HCT116 (cell line): ENCODE results near the gene CLIC4. TPM values are rescaled to one million over a fixed set of nuclear protein-coding genes. Genes with fewer than 3 reads are reported as not detected.

Experiments used
- ATAC-seq: fragments of 200-7000 bp; cut with Tn5 transposase; 2 replicates; pipeline ENCODE4 v1.9.1; 2020; ENCODE audit warnings: mild to moderate bottlenecking, moderate library complexity
- BruUV-seq: library from RNA; stranded (reverse); fragments of 400-500 nt; replicated peaks from 2 replicates; lab custom pipeline; 2021; lab: Mats Ljungman, UMichigan
- CTCF ChIA-PET: fragments of 300-600 bp; sonication (Branson Sonifier 250); formaldehyde crosslinking; loops from one replicate; lab custom pipeline; 2021; ENCODE audit warnings: antibody characterized with exemption; lab: Charles Lee
- POLR2A ChIA-PET: fragments of 300-600, 350-600 bp; sonication (Branson Sonifier 250); formaldehyde crosslinking; loops from one replicate; lab custom pipeline; 2021; ENCODE audit warnings: antibody characterized with exemption; lab: Charles Lee
- RAD21 ChIA-PET, 2 experiments: fragments of 300-600 bp; sonication (Branson Sonifier 250); formaldehyde crosslinking; loops; one replicate each; lab custom pipeline; 2023; ENCODE audit warnings: low total read pairs in 2 of 2; ENCODE audit not compliant: uncharacterized antibody in 2 of 2, unreplicated experiment in 2 of 2, low non-redundant PET in 1 of 2; lab: Charles Lee
- DNase-seq: peaks from one replicate; pipeline ENCODE4 v3.0.0-alpha.2; 2010; ENCODE audit warnings: low read depth, low spot score
- H2AFZ ChIP-seq: fragments of 200-600 bp; shearing (Covaris generic), sonication (generic); 2 replicates; pipeline ENCODE4 v1.6.1; 2017; ENCODE audit warnings: low read depth, mixed run types, mixed read lengths, antibody characterized with exemption, low read length; ENCODE audit not compliant: poor library complexity, severe bottlenecking
- H3K27ac ChIP-seq: 2 replicates; pipeline ENCODE4 v1.5.1; 2012; ENCODE audit warnings: low read depth, low read length
- H3K27me3 ChIP-seq: fragments of 200-600 bp; sonication (generic); 2 replicates; pipeline ENCODE4 v1.6.1; 2016; ENCODE audit warnings: mixed run types, low read length, mixed read lengths; ENCODE audit not compliant: insufficient read depth
- H3K36me3 ChIP-seq, 2 experiments: fragments of 200-500 bp in 1 of 2; fragments of 200-600 bp in 1 of 2; sonication (Bioruptor generic) in 1 of 2; sonication (generic) in 1 of 2; 2 replicates each; pipeline versions ENCODE4 v1.5.1 to v1.6.1; 2014 to 2016; ENCODE audit warnings: low read length in 2 of 2, inconsistent platforms in 1 of 2, mixed read lengths in 1 of 2, mixed run types in 1 of 2; ENCODE audit not compliant: insufficient read depth in 2 of 2, control insufficient read depth in 1 of 2
- H3K4me1 ChIP-seq, 2 experiments: fragments of 200-600 bp in 1 of 2; sonication (generic) in 1 of 2; 2 replicates each; pipeline versions ENCODE4 v1.5.1 to v1.6.1; 2012 to 2017; ENCODE audit warnings: low read length in 2 of 2, inconsistent platforms in 1 of 2, mild to moderate bottlenecking in 1 of 2, mixed read lengths in 1 of 2, mixed run types in 1 of 2, moderate library complexity in 1 of 2; ENCODE audit not compliant: insufficient read depth in 2 of 2, control insufficient read depth in 1 of 2
- H3K4me2 ChIP-seq: fragments of 200-600 bp; sonication (generic); 2 replicates; pipeline ENCODE4 v1.6.1; 2017; ENCODE audit warnings: mixed run types, low read length, mixed read lengths
- H3K4me3 ChIP-seq, 2 experiments: fragments of 200-600 bp in 1 of 2; sonication (generic) in 1 of 2; replicated peaks in 1 of 2; 2 replicates each; pipeline ENCODE4 v1.5.1; 2011 to 2016; ENCODE audit warnings: low read length in 2 of 2, control low read depth in 1 of 2, low read depth in 1 of 2, mild to moderate bottlenecking in 1 of 2, mixed read lengths in 1 of 2, mixed run types in 1 of 2
- H3K79me2 ChIP-seq: fragments of 200-600 bp; sonication (generic); 2 replicates; pipeline ENCODE4 v1.6.1; 2017; ENCODE audit warnings: mild to moderate bottlenecking, mixed run types, low read length, moderate library complexity, mixed read lengths; ENCODE audit not compliant: insufficient read depth
- H3K9ac ChIP-seq: fragments of 200-600 bp; sonication (generic); 2 replicates; pipeline ENCODE4 v1.6.1; 2016; ENCODE audit warnings: low read length, mixed read lengths
- H3K9me2 ChIP-seq: fragments of 200-600 bp; sonication (generic), shearing (Covaris generic); 2 replicates; pipeline ENCODE4 v1.6.1; 2017; ENCODE audit warnings: mixed run types, mild to moderate bottlenecking, moderate library complexity; ENCODE audit not compliant: insufficient read depth
- H3K9me3 ChIP-seq, 2 experiments: fragments of 200-500 bp in 1 of 2; fragments of 200-600 bp in 1 of 2; sonication (Bioruptor generic) in 1 of 2; sonication (generic) in 1 of 2; 2 replicates each; pipeline ENCODE4 v1.6.1; 2014 to 2017; ENCODE audit warnings: low read length in 2 of 2, mixed read lengths in 2 of 2, inconsistent platforms in 1 of 2, low read depth in 1 of 2, mild to moderate bottlenecking in 1 of 2, mixed run types in 1 of 2, moderate library complexity in 1 of 2; ENCODE audit not compliant: control insufficient read depth in 1 of 2, insufficient read depth in 1 of 2
- H4K20me1 ChIP-seq: fragments of 200-600 bp; sonication (generic), shearing (Covaris generic); 2 replicates; pipeline ENCODE4 v1.6.1; 2017; ENCODE audit warnings: mixed run types, mild to moderate bottlenecking, moderate library complexity; ENCODE audit not compliant: insufficient read depth
- CEBPB ChIP-seq: IDR thresholded peaks from 2 replicates; pipeline ENCODE4 v1.6.1; 2012; ENCODE audit warnings: low read depth
- FOSL1 ChIP-seq: IDR thresholded peaks from 2 replicates; pipeline ENCODE4 v1.6.1; 2012; ENCODE audit warnings: low read depth
- POLR2A ChIP-seq: IDR thresholded peaks from 2 replicates; pipeline ENCODE4 v1.7.0; 2011; ENCODE audit warnings: borderline replicate concordance; ENCODE audit not compliant: insufficient read depth, insufficient read length; ENCODE audit errors: extremely low read depth
- POLR2AphosphoS5 ChIP-seq: IDR thresholded peaks from 2 replicates; pipeline ENCODE4 v1.6.1; 2011; ENCODE audit warnings: mild to moderate bottlenecking, low read depth, low read length, moderate library complexity
- RAD21 ChIP-seq: IDR thresholded peaks from 2 replicates; pipeline ENCODE4 v1.6.1; 2012; ENCODE audit warnings: low read depth, mild to moderate bottlenecking
- SRF ChIP-seq: IDR thresholded peaks from 2 replicates; pipeline ENCODE4 v1.6.1; 2012; ENCODE audit warnings: low read depth
- YY1 ChIP-seq: IDR thresholded peaks from 2 replicates; pipeline ENCODE4 v1.6.1; 2011; ENCODE audit warnings: low read length, low read depth, moderate library complexity, mild to moderate bottlenecking; ENCODE audit not compliant: insufficient replicate concordance; ENCODE audit errors: extremely low read depth
- ZNF274 ChIP-seq: fragments of 200-500 bp; sonication (Bioruptor generic); IDR thresholded peaks from 2 replicates; pipeline ENCODE4 v1.6.1; 2014; ENCODE audit warnings: mild to moderate bottlenecking, low read depth, low read length, inconsistent platforms
- intact Hi-C: fragments of 100-400 bp; cut with micrococcal nuclease; formaldehyde crosslinking; loops from 2 replicates; pipeline ENCODE4 v1.10.0; 2022
- total RNA-seq: library from RNA; stranded (reverse); gene quantifications from one replicate; pipeline ENCODE4 v1.2.1, GENCODE V29; 2021; ENCODE audit not compliant: unreplicated experiment
- TF ChIP-seq, protein P1 (sequence below): IDR thresholded peaks from 2 replicates; pipeline ENCODE4 v1.6.1; 2012
- TF ChIP-seq, protein P2 (sequence below): IDR thresholded peaks from 2 replicates; pipeline ENCODE4 v1.6.1; 2012; ENCODE audit warnings: low read depth

The CLIC4 gene
- total RNA-seq, 1 experiment from 2014 or later: 77.2 TPM

DNA sequence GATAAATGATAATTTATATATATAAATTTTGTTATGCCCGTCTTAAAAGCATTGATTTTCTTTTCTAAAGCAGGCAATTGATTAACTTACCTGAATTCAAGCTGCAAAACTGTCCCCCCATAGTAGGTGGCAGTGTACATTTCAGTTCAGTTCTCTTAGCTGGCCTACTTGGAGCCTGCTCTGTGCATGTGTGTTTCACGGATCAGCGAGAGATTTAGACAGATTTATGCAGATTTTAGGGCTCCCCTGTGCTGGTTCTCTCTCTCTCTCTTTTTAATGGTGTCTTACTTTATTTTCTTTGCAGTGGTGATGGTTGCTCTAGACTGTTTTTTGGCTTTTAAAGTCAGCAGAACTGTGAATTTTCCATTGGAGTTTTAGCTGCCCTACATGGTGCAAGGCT, 30.7 kb downstream of the CLIC4 start:
- H3K4me2 ChIP-seq: no peak overlapping the region
- H3K4me1 ChIP-seq: no peaks in the 10 kb centered on the region
- peaks cover 12% of the 10 kb centered on the region; the same call in 1 of the 2 replicates for H3K79me2 ChIP-seq
- no TSS peak for BruUV-seq
- no peaks in the 10 kb centered on the region for H4K20me1 ChIP-seq
- no peaks in the 10 kb centered on the region for H3K27me3 ChIP-seq
- no peaks in the 10 kb centered on the region; the same call in 1 of the 2 replicates for H3K9me2 ChIP-seq
- H2AFZ ChIP-seq: no peak overlapping the region
- ChIA-PET CTCF (no interaction called here), POLR2A (no interaction called here), RAD21 (no interaction called here)
- H3K36me3 ChIP-seq: no peaks in the 10 kb centered on the region
- no peaks in the 10 kb centered on the region for H3K9me3 ChIP-seq
- no peak overlapping the region for H3K9ac ChIP-seq
- intact Hi-C loops: no loop called here
- no peak for TF ChIP-seq RAD21
- TF ChIP-seq ZNF274: no peak
- no peak for TF ChIP-seq FOSL1
- TF ChIP-seq POLR2A: no peak
- TF ChIP-seq, protein P1, sequence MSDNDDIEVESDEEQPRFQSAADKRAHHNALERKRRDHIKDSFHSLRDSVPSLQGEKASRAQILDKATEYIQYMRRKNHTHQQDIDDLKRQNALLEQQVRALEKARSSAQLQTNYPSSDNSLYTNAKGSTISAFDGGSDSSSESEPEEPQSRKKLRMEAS: no peak
- no peak for TF ChIP-seq SRF
- TF ChIP-seq, protein P2, sequence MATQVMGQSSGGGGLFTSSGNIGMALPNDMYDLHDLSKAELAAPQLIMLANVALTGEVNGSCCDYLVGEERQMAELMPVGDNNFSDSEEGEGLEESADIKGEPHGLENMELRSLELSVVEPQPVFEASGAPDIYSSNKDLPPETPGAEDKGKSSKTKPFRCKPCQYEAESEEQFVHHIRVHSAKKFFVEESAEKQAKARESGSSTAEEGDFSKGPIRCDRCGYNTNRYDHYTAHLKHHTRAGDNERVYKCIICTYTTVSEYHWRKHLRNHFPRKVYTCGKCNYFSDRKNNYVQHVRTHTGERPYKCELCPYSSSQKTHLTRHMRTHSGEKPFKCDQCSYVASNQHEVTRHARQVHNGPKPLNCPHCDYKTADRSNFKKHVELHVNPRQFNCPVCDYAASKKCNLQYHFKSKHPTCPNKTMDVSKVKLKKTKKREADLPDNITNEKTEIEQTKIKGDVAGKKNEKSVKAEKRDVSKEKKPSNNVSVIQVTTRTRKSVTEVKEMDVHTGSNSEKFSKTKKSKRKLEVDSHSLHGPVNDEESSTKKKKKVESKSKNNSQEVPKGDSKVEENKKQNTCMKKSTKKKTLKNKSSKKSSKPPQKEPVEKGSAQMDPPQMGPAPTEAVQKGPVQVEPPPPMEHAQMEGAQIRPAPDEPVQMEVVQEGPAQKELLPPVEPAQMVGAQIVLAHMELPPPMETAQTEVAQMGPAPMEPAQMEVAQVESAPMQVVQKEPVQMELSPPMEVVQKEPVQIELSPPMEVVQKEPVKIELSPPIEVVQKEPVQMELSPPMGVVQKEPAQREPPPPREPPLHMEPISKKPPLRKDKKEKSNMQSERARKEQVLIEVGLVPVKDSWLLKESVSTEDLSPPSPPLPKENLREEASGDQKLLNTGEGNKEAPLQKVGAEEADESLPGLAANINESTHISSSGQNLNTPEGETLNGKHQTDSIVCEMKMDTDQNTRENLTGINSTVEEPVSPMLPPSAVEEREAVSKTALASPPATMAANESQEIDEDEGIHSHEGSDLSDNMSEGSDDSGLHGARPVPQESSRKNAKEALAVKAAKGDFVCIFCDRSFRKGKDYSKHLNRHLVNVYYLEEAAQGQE: no peak
- no peak for TF ChIP-seq CEBPB
- no peak for TF ChIP-seq YY1
- no peak for TF ChIP-seq POLR2AphosphoS5
- H3K27ac ChIP-seq: no peak overlapping the region
- no peak for DNase-seq
- no peak overlapping the region for H3K4me3 ChIP-seq
- ATAC-seq: no peak
